SK-N-SH (cell line): ENCODE data around the gene MAP3K2.

Experiments used
- CTCF ChIP-seq: fragments of 200-600 bp; sonication (generic); IDR thresholded peaks from 2 replicates; pipeline ENCODE4 v1.6.1; 2017; ENCODE audit warnings: antibody characterized with exemption, mild to moderate bottlenecking, moderate library complexity
- FOXJ3 ChIP-seq: sonication (generic); formaldehyde crosslinking; IDR thresholded peaks from 2 replicates; pipeline ENCODE4 v1.5.1; 2020; ENCODE audit warnings: mild to moderate bottlenecking, missing genetic modification reagents

GRCh38 chr2:127428815-127429109, 41.0 kb upstream of the MAP3K2 start:
- TF ChIP-seq FOXJ3 (CRISPR knock-in tag): no peak
- no peak for TF ChIP-seq CTCF
